Smooth muscle cell (in vitro differentiated cells): ENCODE measurements around the gene CNNM3. TPM values are rescaled to one million over a fixed set of nuclear protein-coding genes. Genes with fewer than 3 reads are reported as not detected.

Source experiments
- DNase-seq: peaks from one replicate; lab custom pipeline; 2025; ENCODE audit not compliant: unreplicated experiment; lab: John Stamatoyannopoulos, UW
- H2AFZ ChIP-seq: fragments of 200-600 bp; sonication (generic); 2 replicates; pipeline ENCODE4 v1.6.0; 2016; ENCODE audit warnings: antibody characterized with exemption, low read depth, mild to moderate bottlenecking
- H3F3A ChIP-seq: fragments of 200-600 bp; sonication (generic); 2 replicates; pipeline ENCODE4 v1.6.0; 2017; ENCODE audit warnings: antibody characterized with exemption, low read depth
- H3K27ac ChIP-seq: fragments of 200-600 bp; sonication (generic); 2 replicates; pipeline ENCODE4 v1.5.1; 2016; ENCODE audit warnings: low read depth, mild to moderate bottlenecking
- H3K27me3 ChIP-seq: fragments of 200-600 bp; sonication (generic); 2 replicates; pipeline ENCODE4 v1.6.1; 2016; ENCODE audit warnings: low read depth, mild to moderate bottlenecking
- H3K36me3 ChIP-seq: fragments of 200-600 bp; sonication (generic); 2 replicates; pipeline ENCODE4 v1.5.1; 2016; ENCODE audit warnings: low read depth
- H3K4me1 ChIP-seq: fragments of 200-600 bp; sonication (generic); 2 replicates; pipeline ENCODE4 v1.5.1; 2016; ENCODE audit warnings: low read depth
- H3K4me2 ChIP-seq: fragments of 200-600 bp; sonication (generic); 2 replicates; pipeline ENCODE4 v1.6.0; 2016; ENCODE audit warnings: mild to moderate bottlenecking
- H3K4me3 ChIP-seq: fragments of 200-600 bp; sonication (generic); 2 replicates; pipeline ENCODE4 v1.5.1; 2016; ENCODE audit warnings: mild to moderate bottlenecking
- H3K79me2 ChIP-seq: fragments of 200-600 bp; sonication (generic); 2 replicates; pipeline ENCODE4 v1.6.0; 2016; ENCODE audit warnings: low read depth, mild to moderate bottlenecking
- H3K9ac ChIP-seq: fragments of 200-600 bp; sonication (generic); 2 replicates; pipeline ENCODE4 v1.6.0; 2016; ENCODE audit warnings: low read depth
- H3K9me3 ChIP-seq: fragments of 200-600 bp; sonication (generic); replicated peaks from 2 replicates; pipeline ENCODE4 v1.5.1; 2016; ENCODE audit warnings: low read depth
- H4K20me1 ChIP-seq: fragments of 200-600 bp; sonication (generic); 2 replicates; pipeline ENCODE4 v1.6.0; 2016; ENCODE audit warnings: low read depth
- CTCF ChIP-seq: fragments of 200-600 bp; sonication (generic); IDR thresholded peaks from 2 replicates; pipeline ENCODE4 v1.5.1; 2017; ENCODE audit warnings: borderline replicate concordance, mild to moderate bottlenecking, antibody characterized with exemption; ENCODE audit not compliant: insufficient read depth, poor library complexity, severe bottlenecking
- WGBS: methylation state at CpG from one replicate; pipeline ENCODE4 v1.1.7; 2016; ENCODE audit warnings: low lambda C conversion rate; 5-methylcytosine and 5-hydroxymethylcytosine counted together
- polyA plus RNA-seq: library from polyadenylated mRNA; unstranded; fragments of >200 nt; fragmentation: Nextera tagmentation; extraction: Ambion mirVana; gene quantifications from 2 replicates; pipeline ENCODE4 v1.2.1, GENCODE V29; 2016
- total RNA-seq: library from RNA; depleted of rRNA; stranded (reverse); fragments of >200 nt; gene quantifications from 2 replicates; pipeline ENCODE4 v1.2.3, GENCODE V29; 2014

CNNM3 gene
- total and polyA plus RNA-seq, 2 experiments from 2014 or later: 3.2 to 4.8 TPM

GRCh38 chr2:96875498-96876268 is 59.6 kb downstream of the CNNM3 start:
- H3K4me2 ChIP-seq: peak overlapping the region; percentile 46
- no peaks in the 10 kb centered on the region for H3K9me3 ChIP-seq
- no peaks in the 10 kb centered on the region for H3K27me3 ChIP-seq
- no peaks in the 10 kb centered on the region for H4K20me1 ChIP-seq
- no peaks in the 10 kb centered on the region for H3K36me3 ChIP-seq
- WGBS: 30% methylated on average over 14 of the region's 14 CpGs
- H3F3A ChIP-seq: peaks cover 22% of the 10 kb centered on the region
- H2AFZ ChIP-seq: no peak overlapping the region
- no peak for DNase-seq
- H3K4me3 ChIP-seq: no peak overlapping the region
- H3K79me2 ChIP-seq: peaks cover 1% of the 10 kb centered on the region
- TF ChIP-seq CTCF: no peak
- no peak overlapping the region for H3K9ac ChIP-seq
- peak overlapping the region; percentile 22 for H3K27ac ChIP-seq
- H3K4me1 ChIP-seq: peaks cover 39% of the 10 kb centered on the region

- Histone ChIP-seq H3K27me3 (no peaks in the 10 kb centered on the region), H3K4me2 (no peak overlapping the region), H3F3A (peaks cover 15% of the 10 kb centered on the region), H3K79me2 (no peaks in the 10 kb centered on the region), H3K27ac (peak overlapping the region; percentile 22), H3K9ac (no peak overlapping the region), H3K9me3 (no peaks in the 10 kb centered on the region), H3K4me1 (peaks cover 38% of the 10 kb centered on the region), H3K36me3 (no peaks in the 10 kb centered on the region), H3K4me3 (no peak overlapping the region), H4K20me1 (no peaks in the 10 kb centered on the region), H2AFZ (no peak overlapping the region)
- TF ChIP-seq CTCF: no peak
- no peak for DNase-seq
- 81% methylated on average over 16 of the region's 16 CpGs for WGBS
Measured at GRCh38 chr2:96876269-96877041, 60.4 kb downstream of the CNNM3 start.

GRCh38 chr2:96877042-96877451 is 61.0 kb downstream of the CNNM3 start:
- H4K20me1 ChIP-seq: no peaks in the 10 kb centered on the region
- H3K9me3 ChIP-seq: no peaks in the 10 kb centered on the region
- 90% methylated on average over 6 of the region's 6 CpGs for WGBS
- no peak overlapping the region for H3K4me3 ChIP-seq
- no peak overlapping the region for H3K4me2 ChIP-seq
- H3K27me3 ChIP-seq: no peaks in the 10 kb centered on the region
- H3F3A ChIP-seq: peaks cover 16% of the 10 kb centered on the region
- H3K4me1 ChIP-seq: peaks cover 44% of the 10 kb centered on the region
- H2AFZ ChIP-seq: no peak overlapping the region
- no peaks in the 10 kb centered on the region for H3K79me2 ChIP-seq
- DNase-seq: no peak
- no peak overlapping the region for H3K9ac ChIP-seq
- no peak for TF ChIP-seq CTCF
- no peaks in the 10 kb centered on the region for H3K36me3 ChIP-seq
- H3K27ac ChIP-seq: peak overlapping the region; percentile 22
